ENCODE measurements around the gene CA11. TPM values are rescaled to one million over a fixed set of nuclear protein-coding genes. Genes with fewer than 3 reads are reported as not detected.
A peak's percentile ranks its signal among the peaks of the same experiment; 100 is the strongest.

Gene CA11
- total and polyA plus RNA-seq, 9 of the 15 experiments (the other 6 are each of a cell fraction or from before 2014, with no cell fraction given), result 2.9 to 19.9 (median 8.3) TPM

DNA sequence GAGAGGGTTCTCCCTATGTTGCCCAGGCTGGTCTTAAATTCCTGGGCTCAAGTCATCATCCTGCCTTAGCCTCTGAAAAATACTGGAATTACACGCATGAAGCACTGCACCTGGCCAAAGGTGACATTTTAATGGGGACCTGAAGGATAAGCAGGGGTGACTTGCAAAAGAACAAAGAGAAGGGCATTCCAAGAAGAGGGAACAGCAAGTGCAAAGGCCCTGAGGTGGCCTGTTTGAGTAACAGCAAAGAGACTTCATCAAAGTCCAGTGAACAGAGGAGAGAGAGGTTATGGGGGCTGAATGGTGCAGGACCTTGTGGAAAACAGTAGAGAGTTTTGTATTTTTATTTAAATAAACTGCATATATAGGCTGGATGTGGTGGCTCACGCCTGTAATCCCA, 4.1 kb downstream of the CA11 start:
- no peaks in the 10 kb centered on the region for H3K27me3 ChIP-seq (ENCODE audit: control insufficient read depth in 2 of 2, insufficient read depth in 2 of 2, low read length in 2 of 2)
- BruUV-seq (replicated peaks), result no TSS peak
- no peak overlapping the region for H3K9ac ChIP-seq (ENCODE audit: insufficient read depth in 1 of 2, low read depth in 2 of 2, low read length in 2 of 2)
- H3K4me3 ChIP-seq, result no peak overlapping the region
- WGBS (ENCODE audit: insufficient coverage, low coverage, missing lambda C conversion rate), result 93% methylated on average over 2 of the region's 2 CpGs
- H3K9me1 ChIP-seq (ENCODE audit: control insufficient read depth, insufficient read depth, low read length), result no peaks in the 10 kb centered on the region
- no peak overlapping the region for H2AFZ ChIP-seq (ENCODE audit: low read depth, low read length)
- POLR2A ChIA-PET, result interaction anchor here (0.8 to 1.1 kb wide), 2 partner anchors 34 to 342 kb away, joined by 3 read pairs; no protein-coding TSS in a partner anchor
- no peak for FAIRE-seq
- no peak for DNase-seq (ENCODE audit: extremely low read depth in 1 of 4, low spot score in 3 of 4)
- no peaks in the 10 kb centered on the region for H3K36me3 ChIP-seq (ENCODE audit: control insufficient read depth, insufficient read depth, low read length)
- H4K20me1 ChIP-seq (replicated peaks; ENCODE audit: control insufficient read depth, insufficient read depth, low read length), result 0 out of 2 replicates have a peak, but pooled peaks cover 4% of the 10 kb centered on the region
- H3K4me2 ChIP-seq (ENCODE audit: insufficient read depth, low read length), result no peak overlapping the region
- intact Hi-C loops (cut with micrococcal nuclease) (no loop called here), in situ Hi-C loops (cut with MboI) (loop anchor here (5.0 to 10.0 kb wide), 2 partner anchors 195 to 333 kb away; partner anchors contain the start of gene HSD17B14)
- no peak overlapping the region for H3K27ac ChIP-seq (ENCODE audit: extremely low read depth, low read depth, low read length)
- no peak for ATAC-seq
- CTCF ChIA-PET (ENCODE audit: low intra/inter-chr PET ratio), result no interaction called here
- peaks cover 29 to 55% of the 10 kb centered on the region in 2 experiments for H3K4me1 ChIP-seq (replicated peaks in 1 of 2; ENCODE audit: control insufficient read depth in 2 of 2, insufficient read depth in 2 of 2, low read length in 2 of 2)
- H3K9me3 ChIP-seq (replicated peaks; ENCODE audit: control insufficient read depth, insufficient read depth, low read depth, low read length), result no peaks in the 10 kb centered on the region
- peaks cover 18% of the 10 kb centered on the region; the same call in 2 of the 3 replicates for H3K79me2 ChIP-seq (ENCODE audit: control insufficient read depth, insufficient read depth, low read length)
- no peak for TF ChIP-seq ZNF778 (CRISPR knock-in tag; IDR thresholded peaks at IDR 0.05)
- TF ChIP-seq, protein P1, sequence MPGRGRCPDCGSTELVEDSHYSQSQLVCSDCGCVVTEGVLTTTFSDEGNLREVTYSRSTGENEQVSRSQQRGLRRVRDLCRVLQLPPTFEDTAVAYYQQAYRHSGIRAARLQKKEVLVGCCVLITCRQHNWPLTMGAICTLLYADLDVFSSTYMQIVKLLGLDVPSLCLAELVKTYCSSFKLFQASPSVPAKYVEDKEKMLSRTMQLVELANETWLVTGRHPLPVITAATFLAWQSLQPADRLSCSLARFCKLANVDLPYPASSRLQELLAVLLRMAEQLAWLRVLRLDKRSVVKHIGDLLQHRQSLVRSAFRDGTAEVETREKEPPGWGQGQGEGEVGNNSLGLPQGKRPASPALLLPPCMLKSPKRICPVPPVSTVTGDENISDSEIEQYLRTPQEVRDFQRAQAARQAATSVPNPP (IDR thresholded peaks at IDR 0.05; ENCODE audit: borderline replicate concordance, insufficient read depth, insufficient read length), result no peak
- no peak for TF ChIP-seq MTA3 (IDR thresholded peaks at IDR 0.05; ENCODE audit: borderline replicate concordance)
- TF ChIP-seq BCOR (IDR thresholded peaks at IDR 0.05), result peak; percentile 82
- no peak for TF ChIP-seq ZNF280A (IDR thresholded peaks at IDR 0.05; ENCODE audit: low read depth, partially characterized antibody)
- peak; percentile 69 for TF ChIP-seq RBM25 (IDR thresholded peaks at IDR 0.05; ENCODE audit: low read depth, low read length, severe bottlenecking)
- no peak for TF ChIP-seq HIVEP1 (CRISPR knock-in tag; IDR thresholded peaks at IDR 0.05)
- TF ChIP-seq KDM1A (IDR thresholded peaks at IDR 0.05), result peak; percentile 41 to 63; a peak in 3 of 4 replicates
- TF ChIP-seq TFAP4 (CRISPR knock-in tag; IDR thresholded peaks at IDR 0.05; ENCODE audit: borderline replicate concordance), result no peak
- TF ChIP-seq HDAC2 (IDR thresholded peaks at IDR 0.05), result 0 out of 2 replicates have a peak, but pooled peaks have one; percentile 25
- 0 out of 2 replicates have a peak, but pooled peaks have one; percentile 37 for TF ChIP-seq SMARCA5 (IDR thresholded peaks at IDR 0.05)
- no peak for TF ChIP-seq ZNF695 (CRISPR knock-in tag; IDR thresholded peaks at IDR 0.05)

Data from K562 (cell line).